Renal pelvis (tissue), 4 donors: Measurements from ENCODE around the gene PCID2. TPM values are rescaled to one million over a fixed set of nuclear protein-coding genes. Genes with fewer than 3 reads are reported as not detected.

ENCODE experiments used
- DNase-seq: peaks from one replicate; pipeline ENCODE4 v3.0.0-alpha.2; 2013
- polyA plus RNA-seq, 3 donors: library from polyadenylated mRNA; unstranded; fragments of 120-200 nt; gene quantifications; one replicate each; pipeline ENCODE4 v1.2.1, GENCODE V29; 2013; ENCODE audit not compliant: insufficient read length in 3 of 3

The PCID2 gene
- polyA plus RNA-seq, 3 donors, result 56.9 to 80.4 (median 64.4) TPM

GRCh38 chr13:113190181-113190580 lies 18.3 kb downstream of the PCID2 start:
- no peak for DNase-seq

- no peak for DNase-seq
These were observed 20.4 kb downstream of the PCID2 start for GRCh38 chr13:113187883-113188665.

- DNase-seq, result no peak
These were observed 21.2 kb downstream of the PCID2 start for GRCh38 chr13:113187263-113187669.

- no peak for DNase-seq
These were observed 22.2 kb downstream of the PCID2 start for GRCh38 chr13:113186061-113186900.

- no peak for DNase-seq
These were observed 23.7 kb downstream of the PCID2 start for GRCh38 chr13:113184568-113185440.

GRCh38 chr13:113183450-113184129 lies 24.9 kb downstream of the PCID2 start:
- DNase-seq, result no peak

GRCh38 chr13:113182046-113182445 lies 26.4 kb downstream of the PCID2 start:
- no peak for DNase-seq

GRCh38 chr13:113179374-113180230 lies 28.9 kb downstream of the PCID2 start:
- no peak for DNase-seq

- DNase-seq, result no peak
These were observed 29.6 kb downstream of the PCID2 start for GRCh38 chr13:113178896-113179167.

GRCh38 chr13:113178070-113178895 lies 30.2 kb downstream of the PCID2 start:
- DNase-seq, result no peak

- no peak for DNase-seq
These were observed 31.6 kb downstream of the PCID2 start for GRCh38 chr13:113176822-113177221.

GRCh38 chr13:113176280-113176679 lies 32.2 kb downstream of the PCID2 start:
- no peak for DNase-seq

GRCh38 chr13:113172419-113172926 lies 36.0 kb downstream of the PCID2 start:
- no peak for DNase-seq

- no peak for DNase-seq
These were observed 37.0 kb downstream of the PCID2 start for GRCh38 chr13:113171250-113172125.

- DNase-seq, result no peak
These were observed 38.0 kb downstream of the PCID2 start for GRCh38 chr13:113170511-113170910.

GRCh38 chr13:113169277-113170272 lies 38.9 kb downstream of the PCID2 start:
- DNase-seq, result no peak

GRCh38 chr13:113168211-113168610 lies 40.3 kb downstream of the PCID2 start:
- no peak for DNase-seq
